Measurements from ENCODE around the gene MAGI1. TPM values are rescaled to one million over a fixed set of nuclear protein-coding genes. Genes with fewer than 3 reads are reported as not detected.

Gene MAGI1
- polyA plus RNA-seq, 1 of the 3 experiments (the other 2 are of a cell fraction) = 10.3 TPM

- no peak for TF ChIP-seq TAF1 (IDR thresholded peaks at IDR 0.05; ENCODE audit: borderline replicate concordance, low read depth, low read length)
Observed at GRCh38 chr3:65339192-65339740, 699.5 kb downstream of the MAGI1 start (continued).

GRCh38 chr3:65338571-65338970 lies 700.1 kb downstream of the MAGI1 start:
- Histone ChIP-seq H3K9ac (no peak overlapping the region), H3K4me2 (no peak overlapping the region), H3K79me2 (ENCODE audit: insufficient read depth) (no peaks in the 10 kb centered on the region), H3K4me1 (ENCODE audit: control insufficient read depth in 1 of 2, insufficient read depth in 2 of 2, low read depth in 1 of 2, low read length in 1 of 2) (peaks cover 0 to 4% of the 10 kb centered on the region in 2 experiments; a peak in 1 of 4 replicates), H2AFZ (ENCODE audit: low read depth) (no peak overlapping the region), H3K27me3 (ENCODE audit: insufficient read depth) (no peaks in the 10 kb centered on the region), H3K9me3 (no peaks in the 10 kb centered on the region), H3K36me3 (replicated peaks in 1 of 2; ENCODE audit: control insufficient read depth in 1 of 2, insufficient read depth in 2 of 2, low read length in 1 of 2) (no peaks in the 10 kb centered on the region), H4K20me1 (ENCODE audit: insufficient read depth) (no peaks in the 10 kb centered on the region), H3F3A (replicated peaks; ENCODE audit: insufficient read depth) (no peaks in the 10 kb centered on the region), H3K27ac (ENCODE audit: low read depth in 2 of 2, low read length in 1 of 2) (no peak overlapping the region), H3K9me2 (no peaks in the 10 kb centered on the region), H3K4me3 (ENCODE audit: low read depth in 2 of 2, low read length in 1 of 2) (no peak overlapping the region)
- TF ChIP-seq TEAD4 (IDR thresholded peaks at IDR 0.05; ENCODE audit: borderline replicate concordance, insufficient read depth) (no peak), MEF2A (IDR thresholded peaks at IDR 0.05; ENCODE audit: borderline replicate concordance, low read depth) (no peak), FOXJ3 (CRISPR knock-in tag; IDR thresholded peaks at IDR 0.05) (no peak), PBX3 (IDR thresholded peaks at IDR 0.05) (no peak), FOXM1 (IDR thresholded peaks at IDR 0.05; ENCODE audit: low read depth) (no peak), ELF1 (IDR thresholded peaks at IDR 0.05) (no peak), TAF1 (IDR thresholded peaks at IDR 0.05; ENCODE audit: borderline replicate concordance, low read depth, low read length) (no peak)
- TF ChIP-seq, protein P1, sequence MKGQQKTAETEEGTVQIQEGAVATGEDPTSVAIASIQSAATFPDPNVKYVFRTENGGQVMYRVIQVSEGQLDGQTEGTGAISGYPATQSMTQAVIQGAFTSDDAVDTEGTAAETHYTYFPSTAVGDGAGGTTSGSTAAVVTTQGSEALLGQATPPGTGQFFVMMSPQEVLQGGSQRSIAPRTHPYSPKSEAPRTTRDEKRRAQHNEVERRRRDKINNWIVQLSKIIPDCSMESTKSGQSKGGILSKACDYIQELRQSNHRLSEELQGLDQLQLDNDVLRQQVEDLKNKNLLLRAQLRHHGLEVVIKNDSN (IDR thresholded peaks at IDR 0.05; ENCODE audit: borderline replicate concordance, low read depth) = no peak
- TF ChIP-seq, protein P2, sequence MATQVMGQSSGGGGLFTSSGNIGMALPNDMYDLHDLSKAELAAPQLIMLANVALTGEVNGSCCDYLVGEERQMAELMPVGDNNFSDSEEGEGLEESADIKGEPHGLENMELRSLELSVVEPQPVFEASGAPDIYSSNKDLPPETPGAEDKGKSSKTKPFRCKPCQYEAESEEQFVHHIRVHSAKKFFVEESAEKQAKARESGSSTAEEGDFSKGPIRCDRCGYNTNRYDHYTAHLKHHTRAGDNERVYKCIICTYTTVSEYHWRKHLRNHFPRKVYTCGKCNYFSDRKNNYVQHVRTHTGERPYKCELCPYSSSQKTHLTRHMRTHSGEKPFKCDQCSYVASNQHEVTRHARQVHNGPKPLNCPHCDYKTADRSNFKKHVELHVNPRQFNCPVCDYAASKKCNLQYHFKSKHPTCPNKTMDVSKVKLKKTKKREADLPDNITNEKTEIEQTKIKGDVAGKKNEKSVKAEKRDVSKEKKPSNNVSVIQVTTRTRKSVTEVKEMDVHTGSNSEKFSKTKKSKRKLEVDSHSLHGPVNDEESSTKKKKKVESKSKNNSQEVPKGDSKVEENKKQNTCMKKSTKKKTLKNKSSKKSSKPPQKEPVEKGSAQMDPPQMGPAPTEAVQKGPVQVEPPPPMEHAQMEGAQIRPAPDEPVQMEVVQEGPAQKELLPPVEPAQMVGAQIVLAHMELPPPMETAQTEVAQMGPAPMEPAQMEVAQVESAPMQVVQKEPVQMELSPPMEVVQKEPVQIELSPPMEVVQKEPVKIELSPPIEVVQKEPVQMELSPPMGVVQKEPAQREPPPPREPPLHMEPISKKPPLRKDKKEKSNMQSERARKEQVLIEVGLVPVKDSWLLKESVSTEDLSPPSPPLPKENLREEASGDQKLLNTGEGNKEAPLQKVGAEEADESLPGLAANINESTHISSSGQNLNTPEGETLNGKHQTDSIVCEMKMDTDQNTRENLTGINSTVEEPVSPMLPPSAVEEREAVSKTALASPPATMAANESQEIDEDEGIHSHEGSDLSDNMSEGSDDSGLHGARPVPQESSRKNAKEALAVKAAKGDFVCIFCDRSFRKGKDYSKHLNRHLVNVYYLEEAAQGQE (IDR thresholded peaks at IDR 0.05; ENCODE audit: low read depth, low read length) = no peak
- no peak for DNase-seq
- POLR2A ChIA-PET = no interaction called here
- CTCF ChIA-PET = no interaction called here

GRCh38 chr3:65335587-65335986 lies 703.1 kb downstream of the MAGI1 start:
- H3K9me3 ChIP-seq = no peaks in the 10 kb centered on the region
- H4K20me1 ChIP-seq (ENCODE audit: insufficient read depth) = no peaks in the 10 kb centered on the region
- H3K4me2 ChIP-seq = no peak overlapping the region
- no peak overlapping the region for H3K4me3 ChIP-seq (ENCODE audit: low read depth in 2 of 2, low read length in 1 of 2)
- no peak for TF ChIP-seq IRF3 (IDR thresholded peaks at IDR 0.05; ENCODE audit: low read depth, low read length)
- no peak for TF ChIP-seq ELF1 (IDR thresholded peaks at IDR 0.05)
- TF ChIP-seq FOXJ3 (CRISPR knock-in tag; IDR thresholded peaks at IDR 0.05) = no peak
- no peak for TF ChIP-seq SMC3 (IDR thresholded peaks at IDR 0.05; ENCODE audit: low read depth, low read length)
- TF ChIP-seq ZBTB33 (IDR thresholded peaks at IDR 0.05; ENCODE audit: borderline replicate concordance, low read depth) = no peak
- no peak for TF ChIP-seq TCF12 (IDR thresholded peaks at IDR 0.05)
- no peak for TF ChIP-seq JUND (IDR thresholded peaks at IDR 0.05)
- POLR2A ChIA-PET = no interaction called here
- no peak for DNase-seq
- no peaks in the 10 kb centered on the region for H3F3A ChIP-seq (replicated peaks; ENCODE audit: insufficient read depth)
- H3K9ac ChIP-seq = no peak overlapping the region
- no peaks in the 10 kb centered on the region for H3K27me3 ChIP-seq (ENCODE audit: insufficient read depth)
- no peaks in the 10 kb centered on the region for H3K79me2 ChIP-seq (ENCODE audit: insufficient read depth)
- H3K36me3 ChIP-seq (replicated peaks in 1 of 2; ENCODE audit: control insufficient read depth in 1 of 2, insufficient read depth in 2 of 2, low read length in 1 of 2) = no peaks in the 10 kb centered on the region
- WGBS (ENCODE audit: low lambda C conversion rate) = 83% methylated on average over 3 of the region's 3 CpGs
- no peak overlapping the region for H3K27ac ChIP-seq (ENCODE audit: low read depth in 2 of 2, low read length in 1 of 2)
- no peaks in the 10 kb centered on the region for H3K9me2 ChIP-seq
- H2AFZ ChIP-seq (ENCODE audit: low read depth) = no peak overlapping the region
- CTCF ChIA-PET = interaction anchor here (1.0 to 1.7 kb wide), 4 partner anchors 9 to 804 kb away, joined by 3 to 4 read pairs (median 4); no protein-coding TSS in a partner anchor
- peaks cover 0 to 4% of the 10 kb centered on the region in 2 experiments; a peak in 1 of 4 replicates for H3K4me1 ChIP-seq (ENCODE audit: control insufficient read depth in 1 of 2, insufficient read depth in 2 of 2, low read depth in 1 of 2, low read length in 1 of 2)

Measured in SK-N-SH (cell line).